Neural progenitor cell (in vitro differentiated cells): ENCODE measurements around the gene ADRA2B. TPM values are rescaled to one million over a fixed set of nuclear protein-coding genes. Genes with fewer than 3 reads are reported as not detected.
"Not testable (repeated sequence)": the region's sequence is repeated elsewhere in the genome, so short reads cannot be mapped to it uniquely, and the experiment has no call there.

Source experiments
- DNase-seq: peaks from one replicate; pipeline ENCODE4 v3.0.0-alpha.2; 2016; ENCODE audit warnings: low spot score
- H2AFZ ChIP-seq: fragments of 200-600 bp; sonication (generic); replicated peaks from 2 replicates; pipeline ENCODE4 v1.6.1; 2016; ENCODE audit warnings: antibody characterized with exemption
- H3F3A ChIP-seq: fragments of 200-600 bp; sonication (generic); 2 replicates; pipeline ENCODE4 v1.6.1; 2016; ENCODE audit warnings: antibody characterized with exemption, low read depth
- H3K27ac ChIP-seq: fragments of 200-600 bp; sonication (generic); 2 replicates; pipeline ENCODE4 v1.5.1; 2016; ENCODE audit warnings: mild to moderate bottlenecking
- H3K27me3 ChIP-seq: fragments of 200-600 bp; sonication (generic); 2 replicates; pipeline ENCODE4 v1.6.1; 2016; ENCODE audit warnings: mild to moderate bottlenecking, moderate library complexity
- H3K36me3 ChIP-seq: fragments of 200-600 bp; sonication (generic); 2 replicates; pipeline ENCODE4 v1.5.1; 2016
- H3K4me1 ChIP-seq: fragments of 200-600 bp; sonication (generic); 2 replicates; pipeline ENCODE4 v1.6.1; 2016; ENCODE audit warnings: mixed run types
- H3K4me2 ChIP-seq: fragments of 200-600 bp; sonication (generic); 2 replicates; pipeline ENCODE4 v1.6.1; 2016
- H3K4me3 ChIP-seq: fragments of 200-600 bp; sonication (generic); 2 replicates; pipeline ENCODE4 v1.5.1; 2016
- H3K79me2 ChIP-seq: fragments of 200-600 bp; sonication (generic); 2 replicates; pipeline ENCODE4 v1.6.1; 2016; ENCODE audit warnings: low read depth
- H3K9ac ChIP-seq: fragments of 200-600 bp; sonication (generic); 2 replicates; pipeline ENCODE4 v1.6.1; 2016
- H3K9me3 ChIP-seq: fragments of 200-600 bp; sonication (generic); 2 replicates; pipeline ENCODE4 v1.5.1; 2016; ENCODE audit warnings: low read depth
- H4K20me1 ChIP-seq: fragments of 200-600 bp; sonication (generic); 2 replicates; pipeline ENCODE4 v1.6.1; 2016; ENCODE audit warnings: low read depth
- H3K27ac Mint-ChIP-seq: 3 replicates; pipeline ENCODE4 v1.8.0; 2021; ENCODE audit warnings: mixed read lengths
- H3K27me3 Mint-ChIP-seq: 2 replicates; pipeline ENCODE4 v1.8.0; 2022; ENCODE audit warnings: low read depth, mild to moderate bottlenecking, inconsistent platforms, moderate library complexity, mixed read lengths; ENCODE audit not compliant: insufficient read depth
- H3K36me3 Mint-ChIP-seq: 3 replicates; pipeline ENCODE4 v1.8.0; 2021; ENCODE audit warnings: mixed read lengths
- H3K4me1 Mint-ChIP-seq: 3 replicates; pipeline ENCODE4 v1.8.0; 2021; ENCODE audit warnings: mixed read lengths
- H3K4me3 Mint-ChIP-seq: 3 replicates; pipeline ENCODE4 v1.8.0; 2021; ENCODE audit warnings: mild to moderate bottlenecking, moderate library complexity, mixed read lengths
- H3K9me3 Mint-ChIP-seq: 3 replicates; pipeline ENCODE4 v1.8.0; 2020; ENCODE audit warnings: mixed read lengths
- EZH2 ChIP-seq: fragments of 200-600 bp; sonication (generic); IDR thresholded peaks from 2 replicates; pipeline ENCODE4 v1.6.1; 2017; ENCODE audit warnings: antibody characterized with exemption, mild to moderate bottlenecking, moderate library complexity
- EZH2phosphoT487 ChIP-seq: fragments of 200-600 bp; sonication (generic); IDR thresholded peaks from 2 replicates; pipeline ENCODE4 v1.6.1; 2017; ENCODE audit warnings: antibody characterized with exemption
- total RNA-seq: library from RNA; depleted of rRNA; stranded (reverse); fragments of >200 nt; gene quantifications from 2 replicates; pipeline ENCODE4 v1.2.3, GENCODE V29; 2015; ENCODE audit warnings: low replicate concordance
- TF ChIP-seq, protein P1 (sequence below): fragments of 200-600 bp; sonication (generic); IDR thresholded peaks from 2 replicates; pipeline ENCODE4 v1.5.1; 2017; ENCODE audit warnings: antibody characterized with exemption, mild to moderate bottlenecking

The ADRA2B gene
- total RNA-seq, 1 donor from 2014 or later: 3.0 TPM

DNA sequence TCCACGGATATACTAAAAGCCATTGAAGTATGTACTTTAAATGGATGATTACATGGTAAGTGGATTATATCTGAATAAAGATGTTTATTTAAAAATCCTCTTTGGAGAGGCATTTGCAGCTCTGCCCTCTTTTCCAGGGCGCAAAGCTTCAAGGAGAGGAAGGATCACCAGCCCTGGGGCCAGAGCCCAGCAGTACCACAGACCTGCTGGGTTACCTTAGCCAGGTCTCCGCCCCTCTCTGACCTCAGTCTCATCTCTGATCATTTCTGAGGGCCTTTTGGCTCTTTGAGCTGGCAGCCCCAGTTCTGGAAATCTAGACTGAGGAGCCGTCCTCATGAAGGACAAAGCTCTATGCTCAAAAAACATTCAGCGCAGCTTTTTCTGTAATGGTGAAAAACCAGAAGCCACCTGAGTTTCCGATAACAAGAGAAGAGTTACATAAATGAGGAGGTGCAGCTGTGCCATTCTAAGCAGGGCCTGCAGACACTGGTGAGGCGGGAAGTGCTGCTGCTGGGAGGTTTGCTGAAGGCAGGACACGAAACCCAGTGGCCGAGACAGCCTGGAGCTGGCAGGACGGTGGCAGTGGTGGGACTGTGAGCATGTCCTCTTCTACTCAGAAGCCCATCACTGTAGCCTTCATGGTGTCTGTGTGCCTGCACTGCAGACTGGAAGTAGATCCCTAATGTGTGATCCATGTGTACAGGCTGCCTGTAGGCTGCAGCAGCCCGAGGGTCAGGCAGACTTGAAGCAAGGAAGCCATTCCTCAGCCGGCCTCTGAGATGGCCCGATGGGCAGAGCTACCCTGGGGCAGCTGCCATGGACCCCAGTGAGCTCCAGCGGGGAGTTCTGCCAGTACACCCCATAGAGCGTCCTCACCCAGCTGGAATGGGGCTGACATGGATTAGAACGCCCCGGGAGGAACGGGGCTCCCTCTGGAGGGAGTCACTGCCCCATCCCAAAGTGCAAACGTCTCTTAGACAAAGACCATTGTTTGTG lies 27.7 kb downstream of the ADRA2B start:
- Histone ChIP-seq H3F3A (peaks cover 7% of the 10 kb centered on the region), H3K27ac (no peak overlapping the region), H2AFZ (peak overlapping the region; percentile 85), H3K4me1 (peaks cover 17% of the 10 kb centered on the region), H3K9me3 (no peaks in the 10 kb centered on the region), H3K79me2 (no peaks in the 10 kb centered on the region), H3K36me3 (no peaks in the 10 kb centered on the region), H3K9ac (no peak overlapping the region), H3K4me3 (no peak overlapping the region), H3K27me3 (no peaks in the 10 kb centered on the region), H4K20me1 (no peaks in the 10 kb centered on the region), H3K4me2 (no peak overlapping the region)
- TF ChIP-seq, protein P1, sequence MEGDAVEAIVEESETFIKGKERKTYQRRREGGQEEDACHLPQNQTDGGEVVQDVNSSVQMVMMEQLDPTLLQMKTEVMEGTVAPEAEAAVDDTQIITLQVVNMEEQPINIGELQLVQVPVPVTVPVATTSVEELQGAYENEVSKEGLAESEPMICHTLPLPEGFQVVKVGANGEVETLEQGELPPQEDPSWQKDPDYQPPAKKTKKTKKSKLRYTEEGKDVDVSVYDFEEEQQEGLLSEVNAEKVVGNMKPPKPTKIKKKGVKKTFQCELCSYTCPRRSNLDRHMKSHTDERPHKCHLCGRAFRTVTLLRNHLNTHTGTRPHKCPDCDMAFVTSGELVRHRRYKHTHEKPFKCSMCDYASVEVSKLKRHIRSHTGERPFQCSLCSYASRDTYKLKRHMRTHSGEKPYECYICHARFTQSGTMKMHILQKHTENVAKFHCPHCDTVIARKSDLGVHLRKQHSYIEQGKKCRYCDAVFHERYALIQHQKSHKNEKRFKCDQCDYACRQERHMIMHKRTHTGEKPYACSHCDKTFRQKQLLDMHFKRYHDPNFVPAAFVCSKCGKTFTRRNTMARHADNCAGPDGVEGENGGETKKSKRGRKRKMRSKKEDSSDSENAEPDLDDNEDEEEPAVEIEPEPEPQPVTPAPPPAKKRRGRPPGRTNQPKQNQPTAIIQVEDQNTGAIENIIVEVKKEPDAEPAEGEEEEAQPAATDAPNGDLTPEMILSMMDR: no peak
- TF ChIP-seq EZH2: no peak
- no peak for TF ChIP-seq EZH2phosphoT487
- Mint-ChIP-seq H3K4me3 (no peak overlapping the region), H3K36me3 (no peaks in the 10 kb centered on the region), H3K9me3 (no peaks in the 10 kb centered on the region), H3K27me3 (peaks cover 12% of the 10 kb centered on the region), H3K27ac (no peak overlapping the region), H3K4me1 (peaks cover 14% of the 10 kb centered on the region)
- peak; percentile 1 for DNase-seq

- H3K4me1 Mint-ChIP-seq: peaks cover 15% of the 10 kb centered on the region
- no peaks in the 10 kb centered on the region for H3K36me3 Mint-ChIP-seq
- H3K9me3 Mint-ChIP-seq: no peaks in the 10 kb centered on the region
- peaks cover 7% of the 10 kb centered on the region for H3F3A ChIP-seq
- H3K9me3 ChIP-seq: no peaks in the 10 kb centered on the region
- H3K9ac ChIP-seq: no peak overlapping the region
- peaks cover 17% of the 10 kb centered on the region for H3K4me1 ChIP-seq
- no peak overlapping the region for H3K27ac ChIP-seq
- no peaks in the 10 kb centered on the region for H3K36me3 ChIP-seq
- H3K4me3 ChIP-seq: no peak overlapping the region
- H4K20me1 ChIP-seq: no peaks in the 10 kb centered on the region
- H3K79me2 ChIP-seq: no peaks in the 10 kb centered on the region
- no peak for TF ChIP-seq EZH2
- TF ChIP-seq, protein P1: no peak
- H3K27me3 ChIP-seq: no peaks in the 10 kb centered on the region
- no peak for DNase-seq
- peaks cover 16% of the 10 kb centered on the region for H3K27me3 Mint-ChIP-seq
- no peak overlapping the region for H3K4me2 ChIP-seq
- H3K27ac Mint-ChIP-seq: no peak overlapping the region
- no peak overlapping the region for H2AFZ ChIP-seq
- no peak overlapping the region for H3K4me3 Mint-ChIP-seq
Observed at GRCh38 chr2:96087130-96087529, 29.2 kb downstream of the ADRA2B start.

GRCh38 chr2:96085541-96086355 lies 30.6 kb downstream of the ADRA2B start:
- Histone ChIP-seq H3K4me3 (no peak overlapping the region), H3K36me3 (no peaks in the 10 kb centered on the region), H3F3A (peaks cover 7% of the 10 kb centered on the region), H3K4me1 (peaks cover 11% of the 10 kb centered on the region), H4K20me1 (no peaks in the 10 kb centered on the region), H3K9ac (no peak overlapping the region), H3K27me3 (no peaks in the 10 kb centered on the region), H3K79me2 (no peaks in the 10 kb centered on the region), H3K27ac (no peak overlapping the region), H3K9me3 (no peaks in the 10 kb centered on the region), H3K4me2 (no peak overlapping the region), H2AFZ (no peak overlapping the region)
- Mint-ChIP-seq H3K36me3 (no peaks in the 10 kb centered on the region), H3K4me3 (no peak overlapping the region), H3K27ac (no peak overlapping the region), H3K27me3 (peaks cover 16% of the 10 kb centered on the region), H3K4me1 (peaks cover 14% of the 10 kb centered on the region), H3K9me3 (peaks cover under 1% of the 10 kb centered on the region)
- DNase-seq: no peak
- TF ChIP-seq EZH2phosphoT487: no peak
- TF ChIP-seq EZH2: no peak

DNA sequence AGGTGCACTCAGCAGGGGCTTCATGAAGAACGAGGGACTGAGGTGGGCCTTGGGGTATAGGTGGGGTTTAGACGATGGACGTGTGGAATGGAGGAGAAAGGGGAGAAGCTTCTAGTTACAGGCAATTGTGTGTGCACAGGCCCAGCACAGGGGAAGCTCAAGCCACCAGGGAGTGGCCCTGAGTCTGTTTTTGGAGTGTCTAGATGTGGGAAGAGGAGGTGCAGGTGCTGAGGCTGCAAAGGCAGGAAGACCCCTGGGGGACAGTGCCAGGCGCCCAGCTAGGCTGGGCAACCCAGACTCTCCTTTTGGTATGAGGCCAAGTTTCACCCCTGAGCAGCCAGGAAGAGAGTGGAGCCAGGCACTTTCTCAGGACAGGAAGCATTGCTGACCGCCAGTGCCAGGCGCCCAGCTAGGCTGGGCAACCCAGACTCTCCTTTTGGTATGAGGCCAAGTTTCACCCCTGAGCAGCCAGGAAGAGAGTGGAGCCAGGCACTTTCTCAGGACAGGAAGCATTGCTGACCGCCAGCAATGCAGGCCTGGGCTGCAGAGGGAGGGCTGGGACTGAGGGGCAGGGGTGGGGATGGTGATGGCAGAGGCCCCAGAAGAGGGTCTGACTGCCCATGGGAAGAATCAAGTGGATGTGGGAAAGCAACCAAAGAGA lies 31.4 kb downstream of the ADRA2B start:
- H3K4me3 ChIP-seq, H3K79me2 ChIP-seq, H3K9me3 Mint-ChIP-seq, H3K4me3 Mint-ChIP-seq, H3F3A ChIP-seq, H3K9ac ChIP-seq, H3K9me3 ChIP-seq, H3K36me3 ChIP-seq, H3K27me3 ChIP-seq, DNase-seq, H2AFZ ChIP-seq, H3K4me1 ChIP-seq, H3K4me2 ChIP-seq, H3K36me3 Mint-ChIP-seq, H4K20me1 ChIP-seq, H3K27ac ChIP-seq, H3K4me1 Mint-ChIP-seq: not testable (repeated sequence)
- Mint-ChIP-seq H3K27ac (peak overlapping the region; percentile 89), H3K27me3 (peaks cover 11% of the 10 kb centered on the region)
